ENCODE measurements around the gene FAM83D. TPM values are rescaled to one million over a fixed set of nuclear protein-coding genes. Genes with fewer than 3 reads are reported as not detected.

Gene FAM83D
- polyA plus RNA-seq, 6 donors from 2014 or later: 0.12 to 0.56 (median 0.26) TPM; not detected in 1

GRCh38 chr20:38889792-38890496 lies 36.3 kb upstream of the FAM83D start:
- Mint-ChIP-seq H3K9me3 (peaks cover 0 to 4% (median 2%) of the 10 kb centered on the region in 7 donors), H3K4me1 (peaks cover 52 to 82% (median 82%) of the 10 kb centered on the region in 3 donors), H3K36me3 (peaks cover 0 to 10% of the 10 kb centered on the region in 2 donors), H3K27ac (peak overlapping the region in 4 of 6 donors; percentile 62 to 95 (median 82)), H3K4me3 (peak overlapping the region in 2 of 8 donors; percentile 4 to 25), H3K27me3 (no peaks in the 10 kb centered on the region)
- ATAC-seq (ENCODE audit: low read depth in 2 of 2): no peak
- DNase-seq: no peak

- no peak for ATAC-seq (ENCODE audit: low read depth in 2 of 2)
- H3K27ac Mint-ChIP-seq: peak overlapping the region in 3 of 6 donors; percentile 74 to 95 (median 91)
- peaks cover 0 to 4% (median 2%) of the 10 kb centered on the region in 7 donors for H3K9me3 Mint-ChIP-seq
- no peak for DNase-seq
- peak overlapping the region in 2 of 8 donors; percentile 4 to 25 for H3K4me3 Mint-ChIP-seq
- H3K4me1 Mint-ChIP-seq: peaks cover 48 to 79% (median 78%) of the 10 kb centered on the region in 3 donors
- no peaks in the 10 kb centered on the region for H3K27me3 Mint-ChIP-seq
- H3K36me3 Mint-ChIP-seq: peaks cover 0 to 10% of the 10 kb centered on the region in 2 donors
Measured at GRCh38 chr20:38890497-38890818, 35.8 kb upstream of the FAM83D start.

GRCh38 chr20:38892091-38892981 lies 33.9 kb upstream of the FAM83D start:
- H3K27me3 Mint-ChIP-seq: no peaks in the 10 kb centered on the region
- H3K4me3 Mint-ChIP-seq: peak overlapping the region in 7 of 8 donors; percentile 40 to 85 (median 66)
- H3K27ac Mint-ChIP-seq: peak overlapping the region; percentile 59 to 97 (median 94)
- peaks cover 0 to 4% (median 2%) of the 10 kb centered on the region in 7 donors for H3K9me3 Mint-ChIP-seq
- H3K4me1 Mint-ChIP-seq: peaks cover 48 to 70% (median 63%) of the 10 kb centered on the region in 3 donors
- ATAC-seq (ENCODE audit: low read depth in 2 of 2) (peak; percentile 15 to 24), DNase-seq (peak; percentile 13)
- peaks cover 6 to 20% of the 10 kb centered on the region in 2 donors for H3K36me3 Mint-ChIP-seq

- Mint-ChIP-seq H3K9me3 (peaks cover 0 to 4% (median 2%) of the 10 kb centered on the region in 7 donors), H3K36me3 (peaks cover 6 to 20% of the 10 kb centered on the region in 2 donors), H3K27ac (peak overlapping the region; percentile 59 to 97 (median 94)), H3K27me3 (no peaks in the 10 kb centered on the region), H3K4me1 (peaks cover 44 to 66% (median 58%) of the 10 kb centered on the region in 3 donors), H3K4me3 (peak overlapping the region in 7 of 8 donors; percentile 36 to 85 (median 67))
- ATAC-seq (ENCODE audit: low read depth in 2 of 2): peak; percentile 10 to 18
- no peak for DNase-seq
Measured at GRCh38 chr20:38893056-38893564, 33.1 kb upstream of the FAM83D start.

- Mint-ChIP-seq H3K9me3 (peaks cover 0 to 4% (median 2%) of the 10 kb centered on the region in 7 donors), H3K36me3 (peaks cover 6 to 20% of the 10 kb centered on the region in 2 donors), H3K4me1 (peaks cover 40 to 62% (median 53%) of the 10 kb centered on the region in 3 donors), H3K27ac (peak overlapping the region; percentile 83 to 97 (median 92)), H3K27me3 (no peaks in the 10 kb centered on the region), H3K4me3 (peak overlapping the region in 6 of 8 donors; percentile 40 to 84 (median 66))
- DNase-seq (peak; percentile 73), ATAC-seq (ENCODE audit: low read depth in 2 of 2) (peak; percentile 88 to 91)
Measured at GRCh38 chr20:38893565-38894090, 32.6 kb upstream of the FAM83D start.

- H3K36me3 Mint-ChIP-seq: peaks cover 6 to 20% of the 10 kb centered on the region in 2 donors
- H3K4me3 Mint-ChIP-seq: peak overlapping the region in 4 of 8 donors; percentile 43 to 77 (median 58)
- peaks cover 0 to 4% (median 2%) of the 10 kb centered on the region in 7 donors for H3K9me3 Mint-ChIP-seq
- peak; percentile 3 to 6 for ATAC-seq (ENCODE audit: low read depth in 2 of 2)
- no peaks in the 10 kb centered on the region for H3K27me3 Mint-ChIP-seq
- H3K4me1 Mint-ChIP-seq: peaks cover 40 to 55% (median 47%) of the 10 kb centered on the region in 3 donors
- H3K27ac Mint-ChIP-seq: peak overlapping the region; percentile 92 to 97 (median 96)
- no peak for DNase-seq
Measured at GRCh38 chr20:38894091-38894847, 31.9 kb upstream of the FAM83D start.

GRCh38 chr20:38895098-38895949 lies 30.9 kb upstream of the FAM83D start:
- DNase-seq: no peak
- H3K27me3 Mint-ChIP-seq: no peaks in the 10 kb centered on the region
- H3K36me3 Mint-ChIP-seq: peaks cover 6 to 15% of the 10 kb centered on the region in 2 donors

GRCh38 chr20:38896009-38896594 lies 30.1 kb upstream of the FAM83D start:
- ATAC-seq (ENCODE audit: low read depth in 2 of 2) (no peak), DNase-seq (no peak)
- Mint-ChIP-seq H3K27me3 (no peaks in the 10 kb centered on the region), H3K36me3 (peaks cover 6 to 11% of the 10 kb centered on the region in 2 donors), H3K4me1 (peaks cover 30 to 43% (median 33%) of the 10 kb centered on the region in 3 donors), H3K4me3 (no peak overlapping the region), H3K9me3 (peaks cover 0 to 4% (median 2%) of the 10 kb centered on the region in 7 donors), H3K27ac (peak overlapping the region in 5 of 6 donors; percentile 44 to 84 (median 67))

More at GRCh38 chr20:38895098-38895949, 30.9 kb upstream of the FAM83D start:
- Mint-ChIP-seq H3K9me3 (peaks cover 0 to 4% (median 2%) of the 10 kb centered on the region in 7 donors), H3K27ac (peak overlapping the region in 3 of 6 donors; percentile 42 to 95 (median 89)), H3K4me3 (no peak overlapping the region), H3K4me1 (peaks cover 37 to 51% (median 37%) of the 10 kb centered on the region in 3 donors)
- no peak for ATAC-seq (ENCODE audit: low read depth in 2 of 2)

GRCh38 chr20:38897267-38897666 lies 28.9 kb upstream of the FAM83D start:
- Mint-ChIP-seq H3K9me3 (peaks cover 0 to 4% (median 2%) of the 10 kb centered on the region in 7 donors), H3K27ac (peak overlapping the region in 2 of 6 donors; percentile 22 to 51), H3K27me3 (no peaks in the 10 kb centered on the region), H3K36me3 (peaks cover 6 to 17% of the 10 kb centered on the region in 2 donors), H3K4me1 (peaks cover 26 to 33% (median 31%) of the 10 kb centered on the region in 3 donors), H3K4me3 (no peak overlapping the region)
- ATAC-seq (ENCODE audit: low read depth in 2 of 2) (no peak), DNase-seq (no peak)

- peaks cover 0 to 19% (median 8%) of the 10 kb centered on the region in 3 donors for H3K4me1 Mint-ChIP-seq
- peaks cover 0 to 5% (median 0%) of the 10 kb centered on the region in 7 donors for H3K9me3 Mint-ChIP-seq
- no peak overlapping the region for H3K27ac Mint-ChIP-seq
- no peak overlapping the region for H3K4me3 Mint-ChIP-seq
- ATAC-seq (ENCODE audit: low read depth in 2 of 2): no peak
- DNase-seq: no peak
- H3K36me3 Mint-ChIP-seq: peaks cover 27 to 46% of the 10 kb centered on the region in 2 donors
- H3K27me3 Mint-ChIP-seq: no peaks in the 10 kb centered on the region
Measured at GRCh38 chr20:38900606-38901005, 25.6 kb upstream of the FAM83D start.

GRCh38 chr20:38902601-38903000 lies 23.6 kb upstream of the FAM83D start:
- no peak overlapping the region for H3K4me3 Mint-ChIP-seq
- ATAC-seq (ENCODE audit: low read depth in 2 of 2) (no peak), DNase-seq (no peak)
- H3K36me3 Mint-ChIP-seq: peaks cover 33 to 52% of the 10 kb centered on the region in 2 donors
- H3K27ac Mint-ChIP-seq: no peak overlapping the region
- H3K27me3 Mint-ChIP-seq: no peaks in the 10 kb centered on the region
- peaks cover 0 to 23% (median 0%) of the 10 kb centered on the region in 3 donors for H3K4me1 Mint-ChIP-seq
- peaks cover 0 to 5% (median 0%) of the 10 kb centered on the region in 7 donors for H3K9me3 Mint-ChIP-seq

Measured in naive B cell (primary cell).